Pulmonary artery endothelial cell (primary cell): ENCODE results near the gene DNAJC15. TPM values are rescaled to one million over a fixed set of nuclear protein-coding genes. Genes with fewer than 3 reads are reported as not detected.
"Not testable (repeated sequence)": the region's sequence is repeated elsewhere in the genome, so short reads cannot be mapped to it uniquely, and the experiment has no call there.

Source experiments
- DNase-seq: peaks from one replicate; pipeline ENCODE4 v3.0.0-alpha.2; 2011; ENCODE audit warnings: low read depth, low spot score
- total RNA-seq: library from RNA; depleted of rRNA; stranded (reverse); fragments of >200 nt; gene quantifications from 2 replicates; pipeline ENCODE4 v1.2.3, GENCODE V29; 2014

Gene DNAJC15
- total RNA-seq, 1 donor from 2014 or later: 27.2 TPM

DNA sequence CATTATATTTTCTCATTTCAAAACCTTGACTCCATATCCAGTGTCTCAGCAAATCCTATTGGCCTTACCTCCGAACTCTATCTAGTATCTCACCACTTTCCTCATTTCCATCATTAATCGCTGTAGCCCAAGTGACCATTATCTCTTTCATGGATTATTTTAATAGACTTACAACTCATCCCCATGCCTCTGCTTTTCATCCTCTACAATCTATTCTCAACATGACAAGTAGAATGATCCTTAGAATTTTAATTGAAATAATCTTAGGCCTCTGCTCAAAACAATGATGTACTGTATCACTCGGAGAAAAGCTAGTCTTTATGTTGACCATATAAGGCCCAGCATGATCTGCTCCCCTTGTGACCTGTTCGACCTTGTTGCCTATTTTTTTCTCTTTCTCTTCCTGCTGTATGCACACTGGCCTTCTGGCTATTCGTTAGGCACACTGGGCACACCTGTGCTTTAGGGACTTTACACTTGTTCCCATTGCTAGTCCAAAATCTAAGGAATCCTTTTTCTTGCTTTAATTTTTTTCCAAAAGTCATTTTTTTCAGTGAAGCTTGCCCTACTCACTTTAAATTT is 21.4 kb downstream of the DNAJC15 start:
- no peak for DNase-seq

DNA sequence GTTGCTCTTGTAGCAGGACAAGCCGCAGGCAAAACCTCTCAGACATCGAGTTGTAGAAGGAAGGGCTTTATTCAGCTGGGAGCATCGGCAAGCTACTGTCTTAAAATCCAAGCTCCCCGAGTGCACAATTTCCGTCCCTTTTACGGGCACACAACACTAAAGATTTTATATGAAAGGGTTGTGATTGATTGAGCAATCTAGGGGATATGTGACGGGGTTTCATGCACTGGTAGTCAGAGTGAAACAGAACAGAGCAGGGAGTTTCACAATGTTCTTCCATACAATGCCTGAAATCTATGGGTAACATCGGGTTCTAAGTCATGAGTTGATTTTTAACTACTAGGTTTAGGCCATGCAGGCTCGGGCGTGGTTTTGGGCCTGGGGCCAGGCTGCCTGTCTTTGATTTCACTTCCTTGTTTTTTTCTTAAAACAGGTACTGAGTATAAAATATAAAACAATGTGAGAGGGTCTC is 22.0 kb downstream of the DNAJC15 start:
- not testable (repeated sequence) for DNase-seq

DNA sequence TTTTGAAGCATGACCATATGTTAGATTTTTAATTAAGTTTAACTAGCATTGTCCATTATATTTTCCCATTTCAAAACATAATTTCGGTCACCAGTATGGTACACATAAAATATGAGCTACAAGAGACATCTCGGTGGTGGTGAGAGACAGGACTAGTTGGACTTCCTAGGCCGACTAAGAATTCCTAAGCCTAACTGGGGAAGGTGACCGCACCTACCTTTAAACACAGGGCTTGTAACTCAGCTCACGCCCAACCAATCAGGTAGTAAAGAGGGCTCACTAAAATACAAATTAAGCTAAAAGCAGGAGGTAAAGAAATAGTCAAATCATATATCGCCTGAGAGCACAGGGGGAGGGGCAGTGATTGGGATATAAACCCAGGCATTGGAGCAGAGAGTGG is 22.9 kb downstream of the DNAJC15 start:
- no peak for DNase-seq

DNA sequence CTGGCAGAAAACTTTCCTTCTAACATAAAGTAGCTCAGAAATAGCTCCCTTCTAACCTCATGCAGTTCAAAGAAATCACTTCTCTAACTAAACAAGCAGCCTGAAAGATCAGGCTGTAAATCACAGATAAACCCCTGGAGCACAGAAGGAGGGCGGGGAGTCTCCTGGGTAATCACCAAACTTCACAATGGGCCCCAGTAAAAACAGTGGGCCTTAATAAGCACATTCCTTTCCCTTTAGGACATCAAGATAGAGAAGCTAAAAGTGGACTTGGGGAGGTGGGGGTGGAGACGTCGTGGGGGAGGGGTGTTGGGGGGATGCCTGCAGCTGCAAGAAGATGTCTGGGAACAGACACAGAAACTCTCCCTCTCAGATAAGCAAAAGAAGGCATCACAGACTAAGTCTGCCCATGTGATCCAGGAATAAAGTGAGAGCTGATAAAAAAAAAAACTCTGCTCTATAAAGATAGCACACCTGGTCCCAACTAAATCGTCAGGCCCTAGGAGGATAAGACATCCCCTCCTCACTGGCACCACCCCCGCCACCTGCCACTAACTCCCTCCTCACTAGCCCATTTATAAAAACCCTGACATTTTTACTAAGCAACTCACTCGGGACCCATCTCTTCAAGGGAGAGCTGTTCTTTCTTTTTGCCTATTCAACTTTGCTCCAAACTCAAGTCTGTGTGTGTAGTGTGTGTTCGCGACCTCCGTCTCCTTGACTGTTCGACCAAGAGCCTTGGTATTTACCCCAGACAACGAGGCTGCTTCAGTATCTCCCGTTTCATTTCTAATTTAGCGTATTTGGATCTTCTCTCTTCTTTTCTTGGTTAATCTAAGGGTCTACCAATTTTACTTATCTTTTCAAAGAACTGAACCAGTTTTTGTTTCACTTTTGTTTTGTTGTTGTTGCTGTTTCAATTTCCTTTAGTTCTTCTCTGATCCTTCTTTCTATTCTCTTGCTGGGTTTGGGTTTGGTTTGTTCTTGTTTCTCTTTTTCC is 31.7 kb downstream of the DNAJC15 start:
- no peak for DNase-seq

DNA sequence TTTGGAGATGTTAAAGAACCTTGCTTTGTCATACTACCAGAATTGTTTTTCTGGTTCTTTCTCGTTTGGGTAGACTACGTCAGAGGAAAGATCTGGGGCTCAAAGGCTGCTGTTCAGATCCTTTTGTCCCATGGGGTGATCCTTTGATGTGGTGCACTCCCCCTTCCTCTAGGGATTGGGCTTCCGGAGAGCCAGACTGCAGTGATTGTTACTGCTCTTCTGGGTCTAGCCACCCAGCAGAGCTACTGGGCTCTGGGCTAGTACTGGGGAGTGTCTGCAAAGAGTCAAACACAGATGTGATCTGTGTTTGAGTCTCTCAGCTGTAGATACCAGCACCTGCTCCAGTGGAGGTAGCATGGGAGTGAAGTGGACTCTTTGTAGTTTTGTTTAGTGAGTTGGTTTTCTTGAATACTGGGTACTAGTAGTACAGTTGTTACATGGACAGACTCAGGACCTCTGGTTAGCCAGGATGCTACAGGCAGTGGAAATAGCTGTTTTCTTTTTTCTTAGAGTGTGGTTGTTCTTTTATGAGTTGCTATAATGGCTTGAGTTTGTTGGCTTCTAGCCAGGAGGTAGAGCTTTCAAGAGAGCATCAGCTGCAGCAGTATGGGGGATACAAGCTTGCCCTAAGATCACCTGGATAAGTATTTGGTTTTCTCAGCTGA is 34.4 kb downstream of the DNAJC15 start:
- no peak for DNase-seq

DNA sequence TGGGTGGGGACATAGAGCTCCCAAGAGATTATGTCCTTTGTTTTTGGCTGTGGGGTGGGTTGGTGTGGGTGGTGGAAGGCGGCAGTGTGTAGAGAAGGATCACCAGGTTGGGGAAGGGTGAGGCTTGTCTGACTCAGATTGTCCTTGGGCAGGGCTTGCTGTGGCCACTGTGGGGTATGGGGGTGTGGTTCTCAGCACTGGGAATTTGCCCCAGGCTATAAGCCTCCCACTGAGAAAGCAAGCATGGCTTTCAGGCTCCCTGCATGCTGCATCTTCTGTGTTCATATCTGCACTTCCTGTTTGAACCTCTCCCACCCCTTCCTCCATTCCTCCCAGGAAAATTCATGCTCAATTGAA is 34.9 kb downstream of the DNAJC15 start:
- no peak for DNase-seq

DNA sequence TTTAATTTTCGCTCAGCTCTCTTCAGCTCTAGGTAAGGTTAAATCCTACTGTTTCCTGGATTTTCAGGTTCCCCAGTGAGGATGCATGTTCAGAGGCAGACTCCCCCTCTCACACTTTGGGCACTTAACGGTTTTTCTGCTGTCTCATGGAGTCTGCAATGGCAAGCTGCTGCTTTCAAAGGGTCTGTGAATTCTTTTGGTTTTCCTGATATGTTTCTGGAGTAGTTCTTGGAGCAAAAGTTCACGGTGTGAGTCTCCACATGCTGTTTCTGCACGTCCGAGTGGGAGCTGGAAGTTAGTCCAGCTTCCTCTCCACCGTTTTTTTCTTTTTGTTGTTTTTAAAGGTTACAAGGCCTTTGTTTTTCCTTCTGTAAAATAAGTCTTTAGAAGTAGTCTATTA is 35.4 kb downstream of the DNAJC15 start:
- no peak for DNase-seq

DNA sequence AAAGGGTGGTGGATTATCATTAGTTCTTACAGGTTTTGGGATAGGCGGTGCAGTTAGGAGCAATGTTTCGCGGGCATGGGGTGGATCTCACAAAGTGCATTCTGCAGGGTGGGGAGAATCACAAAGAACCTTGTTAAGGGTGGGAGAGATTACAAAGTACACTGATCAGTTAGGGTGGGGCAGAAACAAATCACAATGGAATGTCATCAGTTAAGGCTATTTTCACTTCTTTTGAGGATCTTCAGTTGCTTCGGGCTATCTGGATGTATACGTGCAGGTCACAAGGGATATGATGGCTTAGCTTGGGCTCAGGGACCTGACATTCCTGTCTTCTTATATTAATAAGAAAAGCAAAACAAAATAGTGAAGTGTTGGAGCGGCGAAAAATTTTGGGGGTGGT is 36.4 kb downstream of the DNAJC15 start:
- DNase-seq: not testable (repeated sequence)

DNA sequence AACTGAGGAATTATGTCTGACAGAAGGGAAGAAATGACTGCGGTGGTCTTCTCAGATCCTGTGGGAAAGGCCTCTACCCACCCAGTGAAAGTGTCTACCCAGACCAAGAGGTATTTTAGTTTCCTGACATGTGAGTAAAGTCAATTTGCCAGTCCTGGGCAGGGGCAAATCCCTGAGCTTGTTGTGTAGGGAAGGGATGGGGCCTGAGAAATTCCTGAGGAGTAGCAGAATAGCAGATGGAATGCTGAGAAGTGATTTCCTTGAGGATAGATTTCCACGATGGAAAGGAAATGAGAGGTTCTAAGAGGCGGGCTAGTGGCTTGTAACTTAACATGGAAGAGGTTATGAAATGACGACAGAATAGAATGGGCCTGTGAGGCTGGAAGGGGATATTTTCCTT is 37.4 kb downstream of the DNAJC15 start:
- not testable (repeated sequence) for DNase-seq

DNA sequence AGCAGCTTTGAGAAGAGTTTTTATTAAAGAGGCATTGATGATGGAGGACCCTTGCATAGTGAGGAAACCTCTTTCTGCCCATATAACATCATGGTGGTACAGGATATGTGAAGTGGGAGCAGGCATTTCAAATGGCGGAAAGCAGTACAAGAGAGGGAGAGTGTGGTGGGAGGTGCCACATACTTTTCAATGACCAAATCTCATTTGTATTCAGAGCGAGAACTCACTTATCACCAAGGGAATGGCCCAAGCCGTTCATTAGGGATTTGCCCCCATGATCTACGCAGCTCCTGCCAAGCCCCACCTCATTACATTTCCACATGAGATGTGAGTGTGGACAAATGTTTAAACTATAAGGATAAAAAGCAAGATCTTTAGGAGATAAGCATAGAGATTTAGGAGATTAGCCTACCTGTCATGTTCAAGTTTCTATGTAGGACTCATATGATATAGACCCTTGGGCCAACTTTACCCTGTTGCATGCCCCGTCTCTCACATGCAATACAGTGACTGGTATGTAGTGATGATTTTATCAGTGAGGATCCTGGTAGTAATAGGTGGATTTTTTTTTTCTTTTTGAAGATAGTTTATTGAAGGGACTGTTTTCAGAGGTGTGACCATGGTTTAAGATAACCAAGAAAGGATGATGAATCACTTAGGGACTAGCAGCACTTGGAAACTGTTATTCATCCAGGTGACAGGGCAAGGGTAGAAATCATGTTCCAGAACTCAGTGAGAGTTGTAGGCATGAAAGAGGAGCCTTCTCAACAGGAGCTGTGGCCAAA is 38.3 kb downstream of the DNAJC15 start:
- DNase-seq: no peak

DNA sequence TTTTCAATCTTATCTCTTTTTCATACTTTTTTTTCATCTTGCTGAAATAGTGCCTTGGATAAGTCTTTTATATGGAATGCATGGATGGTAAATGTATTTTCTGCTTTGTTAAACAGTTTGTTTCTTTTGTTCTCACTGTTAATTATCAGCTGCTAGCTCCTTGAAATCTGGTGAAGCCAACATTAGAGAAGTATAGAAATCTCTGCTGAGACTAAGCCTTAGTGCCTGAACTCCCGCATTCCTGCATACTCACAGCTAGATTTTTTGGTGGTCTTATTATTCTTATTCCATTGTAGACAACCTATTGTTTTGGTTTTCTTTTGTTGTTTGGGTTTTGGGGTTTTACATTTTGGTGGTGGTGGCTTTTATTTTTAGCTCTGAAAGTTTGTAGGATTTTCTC is 48.4 kb downstream of the DNAJC15 start:
- no peak for DNase-seq

DNA sequence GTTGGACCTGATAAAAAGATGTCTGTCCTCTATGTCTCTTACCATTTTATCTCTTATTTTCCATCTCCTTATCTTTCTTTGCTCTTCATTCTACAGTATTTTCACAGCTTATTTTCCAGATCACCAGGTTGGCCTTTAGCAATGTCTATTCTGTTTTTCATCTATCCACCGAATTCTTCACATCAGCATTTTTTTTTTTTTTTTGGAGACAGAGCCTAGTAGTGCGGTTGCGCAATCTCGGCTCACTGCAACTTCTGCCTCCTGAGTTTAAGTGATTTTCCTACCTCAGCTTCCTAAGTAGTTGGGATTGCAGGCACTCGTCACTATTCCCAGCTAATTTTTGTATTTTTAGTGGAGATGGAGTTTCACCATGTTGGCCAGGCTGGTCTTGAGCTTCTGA is 49.0 kb downstream of the DNAJC15 start:
- DNase-seq: no peak

DNA sequence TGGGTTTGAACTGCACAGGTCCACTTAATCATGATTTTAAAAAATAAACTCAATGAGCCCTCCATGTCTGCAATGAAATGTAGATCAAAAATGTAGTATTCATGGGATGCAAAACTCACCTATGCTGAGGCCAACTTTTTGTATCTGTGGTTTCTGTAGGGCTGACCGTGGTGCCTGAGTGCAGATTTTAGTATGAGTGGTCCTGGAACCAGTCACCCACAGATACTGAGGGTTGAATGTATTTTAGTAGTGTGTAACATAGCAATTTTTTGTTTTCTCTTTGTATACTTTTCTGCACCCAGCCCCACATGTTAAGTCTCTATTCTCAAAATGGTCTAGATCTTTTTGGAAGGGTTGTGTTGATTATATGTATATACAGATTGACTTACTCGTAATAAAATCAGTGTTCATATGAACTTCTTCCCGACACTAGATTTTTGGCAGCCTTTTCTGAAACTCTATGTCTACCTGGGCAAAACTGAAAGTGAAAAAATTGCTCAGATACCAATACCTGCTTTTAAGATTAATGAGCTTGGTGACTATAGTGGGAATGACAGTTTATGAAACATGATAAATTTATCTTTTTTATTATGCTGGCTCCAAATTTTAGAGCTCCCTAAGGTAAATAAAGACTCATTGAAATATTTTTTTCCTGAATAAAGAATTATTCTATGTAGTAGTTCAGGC is 51.6 kb downstream of the DNAJC15 start:
- DNase-seq: no peak

DNA sequence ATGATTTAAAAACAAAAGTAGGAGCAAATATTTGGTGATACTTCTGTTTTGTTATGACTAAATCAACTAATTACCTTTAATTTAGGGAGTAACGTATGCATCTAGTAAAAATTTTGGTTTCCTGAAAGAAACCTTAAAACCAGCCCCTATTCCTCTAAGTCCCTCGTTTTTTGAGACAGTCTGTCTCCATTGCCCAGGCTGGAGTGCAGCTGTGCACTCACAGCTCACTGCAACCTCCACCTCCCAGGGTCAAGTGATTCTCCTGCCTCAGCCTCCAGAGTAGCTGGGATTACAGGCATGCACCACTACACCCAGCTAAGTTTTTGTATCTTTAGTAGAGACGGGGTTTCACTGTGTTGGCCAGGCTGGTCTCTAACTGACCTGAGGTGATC is 52.1 kb downstream of the DNAJC15 start:
- DNase-seq: not testable (repeated sequence)

DNA sequence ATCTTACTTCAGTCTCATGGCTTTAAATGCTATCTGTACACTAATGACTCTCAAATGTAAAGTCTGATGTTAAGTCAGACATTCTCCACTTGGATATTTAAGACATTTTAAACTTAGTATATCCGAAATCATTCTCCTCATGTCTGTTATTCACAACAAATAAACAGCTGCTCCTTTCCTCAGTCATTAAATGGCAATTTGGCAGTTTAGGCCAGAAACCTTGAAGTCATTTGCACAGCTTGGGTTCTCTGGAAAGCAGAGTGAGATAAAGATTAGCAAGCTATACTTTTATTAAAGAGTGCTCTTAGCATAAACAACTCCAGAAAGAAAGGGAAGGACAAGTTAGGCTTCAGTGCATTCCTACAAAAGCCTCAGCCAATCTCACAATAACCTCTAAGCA is 53.7 kb downstream of the DNAJC15 start:
- DNase-seq: no peak

DNA sequence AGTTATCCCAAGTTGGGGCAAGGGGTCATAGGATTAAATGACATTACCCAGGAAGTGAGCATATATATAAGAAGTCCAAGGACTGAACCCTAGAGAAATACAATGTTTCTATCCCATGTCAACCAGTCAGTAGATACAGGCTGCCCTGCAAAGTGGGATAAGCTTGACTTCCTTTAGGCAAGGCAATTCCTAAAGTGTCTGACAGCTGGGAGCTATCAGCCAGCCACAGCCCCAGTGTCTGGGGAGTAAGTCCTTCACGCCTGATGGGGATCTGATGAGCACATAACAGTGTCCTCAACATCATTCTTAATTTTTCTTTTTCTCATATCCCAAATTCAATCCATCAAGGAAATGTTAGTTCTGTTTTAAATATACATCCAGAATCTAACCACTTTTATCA is 54.1 kb downstream of the DNAJC15 start:
- no peak for DNase-seq

DNA sequence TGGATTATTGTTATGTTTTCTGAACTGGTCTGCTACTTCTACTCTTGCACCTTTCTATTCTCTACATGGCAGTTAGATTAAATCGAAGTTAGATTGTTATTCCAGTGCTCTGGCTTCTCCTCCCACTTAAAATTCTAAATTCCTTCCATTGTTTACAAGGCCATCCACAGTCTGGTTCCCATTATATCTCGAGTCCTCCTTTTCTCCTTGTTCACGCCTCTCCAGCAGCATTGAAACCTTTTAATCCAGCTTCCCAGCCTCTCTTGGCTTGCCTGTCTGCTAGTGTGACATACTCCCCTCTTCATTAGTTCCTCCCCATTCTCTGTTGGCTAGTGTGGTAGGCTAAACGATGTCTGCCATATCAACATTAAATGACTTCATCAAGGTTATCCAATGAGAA is 54.5 kb downstream of the DNAJC15 start:
- DNase-seq: no peak

DNA sequence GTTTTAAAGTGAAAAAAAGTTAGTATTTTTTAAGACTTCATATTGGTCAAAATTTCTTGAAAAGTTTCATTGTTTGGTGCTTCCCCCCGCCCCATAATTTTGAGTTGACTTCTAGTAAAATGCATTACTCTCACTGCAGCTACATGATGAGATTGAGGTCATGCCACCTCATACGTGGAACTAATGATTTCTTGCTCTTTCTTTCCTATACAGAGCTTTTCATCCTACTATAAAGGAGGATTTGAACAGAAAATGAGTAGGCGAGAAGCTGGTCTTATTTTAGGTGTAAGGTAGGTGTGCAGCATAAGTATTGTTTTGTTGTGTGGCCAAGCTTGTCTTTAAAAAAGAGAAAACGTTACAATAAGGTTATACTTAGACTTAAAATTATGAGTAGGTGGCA is 55.0 kb downstream of the DNAJC15 start:
- no peak for DNase-seq

DNA sequence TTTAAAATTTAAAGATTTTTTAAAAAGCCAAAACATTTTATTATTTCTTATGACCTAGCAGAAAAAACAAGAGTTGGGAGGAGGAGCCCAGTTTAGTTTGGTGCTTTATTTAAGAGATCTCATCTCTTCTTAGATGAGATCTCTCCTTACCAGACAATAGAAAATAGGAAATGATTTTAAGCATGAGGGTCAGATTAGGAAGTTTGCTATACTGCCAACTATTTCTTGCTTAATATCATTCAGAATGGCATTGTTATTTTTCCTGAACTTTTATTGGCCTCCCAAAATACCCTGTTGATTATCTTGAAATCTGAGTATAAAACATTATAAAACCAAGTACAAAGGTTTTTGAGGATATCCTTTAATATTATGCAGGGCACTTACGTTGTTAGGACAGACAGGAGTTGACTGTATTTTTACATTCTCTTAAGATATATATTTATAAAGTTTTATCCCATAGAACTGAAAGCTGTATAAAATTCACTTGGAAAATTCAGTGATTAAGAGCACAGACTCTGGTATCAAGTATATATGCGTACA is 56.1 kb downstream of the DNAJC15 start:
- no peak for DNase-seq

DNA sequence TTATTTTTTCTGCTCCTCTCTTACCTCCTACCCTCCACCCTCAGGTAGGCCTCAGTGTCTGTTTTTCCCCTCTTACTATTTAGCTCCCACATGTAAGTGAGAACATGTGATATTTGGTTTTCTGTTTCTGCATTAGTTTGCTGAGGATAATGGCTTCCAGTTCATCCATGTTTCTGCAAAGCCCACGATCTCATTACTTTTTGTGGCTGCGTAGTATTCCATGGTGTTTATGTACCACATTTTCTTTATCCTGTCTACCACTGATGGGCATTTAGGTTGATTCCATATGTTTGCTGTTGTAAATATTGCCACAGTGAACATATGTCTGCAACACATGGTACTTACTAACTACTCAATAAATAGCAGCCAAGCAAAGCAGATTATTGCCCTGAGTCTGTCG is 56.8 kb downstream of the DNAJC15 start:
- no peak for DNase-seq

DNA sequence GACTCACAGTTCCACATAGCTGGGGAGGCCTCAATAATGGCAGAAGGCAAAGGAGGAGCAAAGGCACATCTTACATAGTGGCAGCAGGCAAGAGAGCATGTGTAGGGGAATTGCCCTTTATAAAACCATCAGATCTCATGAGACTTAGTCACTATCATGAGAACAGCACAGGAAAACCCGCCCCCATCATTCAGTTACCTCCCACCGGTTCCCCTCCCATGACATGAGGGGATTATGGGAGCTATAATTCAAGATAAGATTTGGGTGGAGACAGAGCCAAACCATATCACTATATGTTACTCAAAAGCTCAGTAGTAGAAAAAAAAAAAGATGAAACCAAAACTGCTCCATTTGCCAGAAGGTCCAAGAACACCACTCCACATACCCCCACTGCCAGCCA is 58.5 kb downstream of the DNAJC15 start:
- DNase-seq: no peak
